GM19372 (cell line): ENCODE measurements around the gene MCC.
"Not testable (repeated sequence)": the region's sequence is repeated elsewhere in the genome, so short reads cannot be mapped to it uniquely, and the experiment has no call there.

Source experiments
- ATAC-seq: cut with Tn5 transposase; IDR thresholded peaks from one replicate; pipeline ENCODE4 v1.9.1; 2021; ENCODE audit warnings: mild to moderate bottlenecking, low read depth, moderate library complexity; ENCODE audit not compliant: unreplicated experiment

MCC gene

GRCh38 chr5:113433071-113433470, 55.2 kb downstream of the MCC start:
- no peak for ATAC-seq

- no peak for ATAC-seq
Measured at GRCh38 chr5:113427871-113428574, 60.2 kb downstream of the MCC start.

GRCh38 chr5:113425909-113426308, 62.3 kb downstream of the MCC start:
- no peak for ATAC-seq

GRCh38 chr5:113421693-113422092, 66.6 kb downstream of the MCC start:
- no peak for ATAC-seq

- no peak for ATAC-seq
Measured at GRCh38 chr5:113405530-113405929, 82.7 kb downstream of the MCC start.

GRCh38 chr5:113404269-113404668, 84.0 kb downstream of the MCC start:
- no peak for ATAC-seq

- ATAC-seq: not testable (repeated sequence)
Measured at GRCh38 chr5:113397986-113398385, 90.3 kb downstream of the MCC start.

GRCh38 chr5:113397046-113397445, 91.2 kb downstream of the MCC start:
- ATAC-seq: no peak

- ATAC-seq: no peak
Measured at GRCh38 chr5:113394658-113395057, 93.6 kb downstream of the MCC start.

GRCh38 chr5:113390224-113390623, 98.0 kb downstream of the MCC start:
- ATAC-seq: no peak

GRCh38 chr5:113389116-113389515, 99.1 kb downstream of the MCC start:
- no peak for ATAC-seq

- ATAC-seq: no peak
Measured at GRCh38 chr5:113387844-113388243, 100.4 kb downstream of the MCC start.

GRCh38 chr5:113384782-113385285, 103.4 kb downstream of the MCC start:
- no peak for ATAC-seq

- ATAC-seq: no peak
Measured at GRCh38 chr5:113382731-113383130, 105.5 kb downstream of the MCC start.

- ATAC-seq: no peak
Measured at GRCh38 chr5:113381791-113382190, 106.5 kb downstream of the MCC start.

- ATAC-seq: no peak
Measured at GRCh38 chr5:113380807-113381326, 107.4 kb downstream of the MCC start.

GRCh38 chr5:113379936-113380806, 108.1 kb downstream of the MCC start:
- ATAC-seq: no peak

- ATAC-seq: peak; percentile 88
Measured at GRCh38 chr5:113378959-113379541, 109.2 kb downstream of the MCC start.

GRCh38 chr5:113378514-113378913, 109.7 kb downstream of the MCC start:
- ATAC-seq: no peak

- no peak for ATAC-seq
Measured at GRCh38 chr5:113378081-113378480, 110.2 kb downstream of the MCC start.

GRCh38 chr5:113376640-113377039, 111.6 kb downstream of the MCC start:
- no peak for ATAC-seq
